Measurements from ENCODE around the gene ZG16B. TPM values are rescaled to one million over a fixed set of nuclear protein-coding genes. Genes with fewer than 3 reads are reported as not detected.

ZG16B gene
- total RNA-seq, 2 donors from 2014 or later = 37.1 to 268 TPM

DNA sequence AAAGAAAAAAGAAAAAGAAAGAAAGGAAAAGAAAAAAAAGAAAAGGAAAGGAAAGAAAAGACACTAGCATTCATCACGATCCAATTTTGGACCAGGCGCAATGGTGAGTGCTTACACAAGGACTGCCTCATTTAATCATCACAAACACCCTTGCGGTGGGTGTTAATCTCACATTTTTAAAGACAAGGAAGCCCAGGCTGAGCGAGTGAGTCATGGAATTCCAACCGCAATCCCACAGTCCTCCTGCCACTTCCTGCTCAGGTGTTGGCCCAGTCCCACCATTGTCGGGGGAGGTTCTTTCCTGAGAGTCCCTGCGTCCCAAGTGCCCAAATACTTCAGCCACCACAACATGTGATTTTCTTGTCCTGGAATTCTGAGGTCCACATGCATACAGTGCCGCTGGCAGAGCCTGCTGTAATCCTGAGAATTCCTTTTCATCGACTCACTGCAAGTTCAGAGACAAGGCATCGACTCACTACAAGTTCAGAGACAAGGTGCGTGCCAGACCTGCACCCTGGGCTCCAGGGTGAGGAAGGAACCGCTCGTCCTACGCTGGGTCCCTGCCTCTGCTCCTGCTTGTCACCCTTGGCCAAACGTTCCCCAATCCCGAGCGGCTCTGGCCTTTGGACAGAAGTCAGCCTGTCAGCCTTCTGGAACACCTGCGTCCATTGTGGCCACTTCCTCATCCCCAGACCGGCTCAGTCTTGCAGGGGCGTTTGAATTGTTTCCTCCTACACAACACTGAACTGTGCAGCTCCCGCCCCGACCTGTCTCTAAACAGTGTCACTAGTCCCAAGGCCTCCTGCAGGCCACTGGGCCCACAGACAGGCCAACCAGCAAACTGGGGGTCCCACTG is 5.8 kb downstream of the ZG16B start:
- Histone ChIP-seq H3K36me3 (no peaks in the 10 kb centered on the region), H3K9me3 (no peaks in the 10 kb centered on the region), H3K4me3 (no peak overlapping the region), H3K27ac (peak overlapping the region; percentile 46 to 65), H3K27me3 (replicated peaks; ENCODE audit: insufficient read depth) (no peaks in the 10 kb centered on the region), H3K4me1 (replicated peaks) (no peaks in the 10 kb centered on the region)
- WGBS = 32% methylated on average over 22 of the region's 22 CpGs
- peak; percentile 74 for DNase-seq (ENCODE audit: low spot score)
- TF ChIP-seq, protein P1, sequence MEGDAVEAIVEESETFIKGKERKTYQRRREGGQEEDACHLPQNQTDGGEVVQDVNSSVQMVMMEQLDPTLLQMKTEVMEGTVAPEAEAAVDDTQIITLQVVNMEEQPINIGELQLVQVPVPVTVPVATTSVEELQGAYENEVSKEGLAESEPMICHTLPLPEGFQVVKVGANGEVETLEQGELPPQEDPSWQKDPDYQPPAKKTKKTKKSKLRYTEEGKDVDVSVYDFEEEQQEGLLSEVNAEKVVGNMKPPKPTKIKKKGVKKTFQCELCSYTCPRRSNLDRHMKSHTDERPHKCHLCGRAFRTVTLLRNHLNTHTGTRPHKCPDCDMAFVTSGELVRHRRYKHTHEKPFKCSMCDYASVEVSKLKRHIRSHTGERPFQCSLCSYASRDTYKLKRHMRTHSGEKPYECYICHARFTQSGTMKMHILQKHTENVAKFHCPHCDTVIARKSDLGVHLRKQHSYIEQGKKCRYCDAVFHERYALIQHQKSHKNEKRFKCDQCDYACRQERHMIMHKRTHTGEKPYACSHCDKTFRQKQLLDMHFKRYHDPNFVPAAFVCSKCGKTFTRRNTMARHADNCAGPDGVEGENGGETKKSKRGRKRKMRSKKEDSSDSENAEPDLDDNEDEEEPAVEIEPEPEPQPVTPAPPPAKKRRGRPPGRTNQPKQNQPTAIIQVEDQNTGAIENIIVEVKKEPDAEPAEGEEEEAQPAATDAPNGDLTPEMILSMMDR (IDR thresholded peaks at IDR 0.05) = no peak
- TF ChIP-seq POLR2A (IDR thresholded peaks at IDR 0.05) (no peak), POLR2AphosphoS5 (IDR thresholded peaks at IDR 0.05) (peak; percentile 76)
- intact Hi-C loops (cut with DNase I) = no loop called here

DNA sequence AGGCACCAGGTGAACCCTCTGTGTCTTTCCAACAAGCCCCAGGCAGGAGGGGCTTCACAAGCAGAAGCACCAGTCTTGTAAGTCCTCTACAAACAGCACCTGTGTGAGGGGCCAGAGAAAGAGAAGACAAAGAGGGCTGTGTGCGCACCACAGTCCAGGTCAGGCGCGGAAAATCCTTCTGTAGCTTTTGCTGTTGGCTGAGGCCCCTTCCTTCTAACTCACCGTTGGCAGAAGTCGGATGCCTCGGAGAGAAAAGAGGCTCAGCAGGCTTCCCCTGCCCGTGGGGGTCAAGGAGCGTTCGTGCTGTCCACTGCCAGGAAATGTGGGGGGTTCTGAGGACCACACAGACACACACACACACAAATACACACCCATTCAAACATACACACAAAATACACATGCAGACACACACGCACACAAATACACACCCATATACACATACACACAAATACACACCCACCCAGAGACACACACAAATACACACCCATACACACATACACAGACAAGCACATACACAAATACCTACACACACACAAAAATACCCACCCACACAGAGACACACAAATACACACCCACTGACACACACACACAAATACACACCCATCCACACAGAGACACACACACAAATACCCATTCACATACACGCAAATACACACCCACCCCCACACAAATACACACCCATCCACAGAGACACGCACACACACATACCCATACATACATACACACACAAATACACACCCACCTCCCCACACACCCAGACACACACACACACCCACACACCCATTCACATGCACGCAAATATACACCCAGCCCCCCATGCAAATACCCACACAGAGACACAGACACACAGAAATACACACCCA is 6.8 kb downstream of the ZG16B start:
- Histone ChIP-seq H3K4me3 (no peak overlapping the region), H3K27ac (peak overlapping the region; percentile 46 to 65)
- WGBS = 44% methylated on average over 13 of the region's 13 CpGs

DNA sequence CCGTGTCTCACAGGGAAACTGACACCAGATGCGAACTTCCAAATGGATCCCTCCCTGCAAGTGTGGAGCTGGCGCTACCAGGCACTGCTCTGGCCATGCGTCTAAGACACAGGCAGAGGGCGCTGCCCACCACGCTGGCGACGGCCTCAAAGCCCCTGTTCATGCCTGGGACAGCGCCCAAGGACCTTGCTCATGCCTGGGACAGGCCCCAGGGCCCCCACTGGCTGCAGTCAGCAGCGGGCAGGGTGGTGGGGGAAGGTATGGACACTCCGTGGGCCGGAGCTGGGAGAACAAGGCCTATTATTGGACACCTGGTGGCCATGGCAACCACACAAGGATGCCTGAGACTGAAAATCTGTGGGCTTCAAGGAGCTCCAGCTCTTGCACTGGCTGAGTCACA is 8.8 kb downstream of the ZG16B start:
- no peaks in the 10 kb centered on the region for H3K27me3 ChIP-seq (replicated peaks; ENCODE audit: insufficient read depth)
- 4% methylated on average over 12 of the region's 12 CpGs for WGBS

More for the DNA sequence above, 6.8 kb downstream of the ZG16B start:
- TF ChIP-seq POLR2AphosphoS5 (IDR thresholded peaks at IDR 0.05) (no peak), POLR2A (IDR thresholded peaks at IDR 0.05) (no peak)
- TF ChIP-seq, protein P1 (IDR thresholded peaks at IDR 0.05) = no peak
- DNase-seq (ENCODE audit: low spot score) = no peak
- Histone ChIP-seq H3K9me3 (no peaks in the 10 kb centered on the region), H3K27me3 (replicated peaks; ENCODE audit: insufficient read depth) (no peaks in the 10 kb centered on the region), H3K4me1 (replicated peaks) (no peaks in the 10 kb centered on the region), H3K36me3 (no peaks in the 10 kb centered on the region)
- intact Hi-C loops (cut with DNase I) = no loop called here

DNA sequence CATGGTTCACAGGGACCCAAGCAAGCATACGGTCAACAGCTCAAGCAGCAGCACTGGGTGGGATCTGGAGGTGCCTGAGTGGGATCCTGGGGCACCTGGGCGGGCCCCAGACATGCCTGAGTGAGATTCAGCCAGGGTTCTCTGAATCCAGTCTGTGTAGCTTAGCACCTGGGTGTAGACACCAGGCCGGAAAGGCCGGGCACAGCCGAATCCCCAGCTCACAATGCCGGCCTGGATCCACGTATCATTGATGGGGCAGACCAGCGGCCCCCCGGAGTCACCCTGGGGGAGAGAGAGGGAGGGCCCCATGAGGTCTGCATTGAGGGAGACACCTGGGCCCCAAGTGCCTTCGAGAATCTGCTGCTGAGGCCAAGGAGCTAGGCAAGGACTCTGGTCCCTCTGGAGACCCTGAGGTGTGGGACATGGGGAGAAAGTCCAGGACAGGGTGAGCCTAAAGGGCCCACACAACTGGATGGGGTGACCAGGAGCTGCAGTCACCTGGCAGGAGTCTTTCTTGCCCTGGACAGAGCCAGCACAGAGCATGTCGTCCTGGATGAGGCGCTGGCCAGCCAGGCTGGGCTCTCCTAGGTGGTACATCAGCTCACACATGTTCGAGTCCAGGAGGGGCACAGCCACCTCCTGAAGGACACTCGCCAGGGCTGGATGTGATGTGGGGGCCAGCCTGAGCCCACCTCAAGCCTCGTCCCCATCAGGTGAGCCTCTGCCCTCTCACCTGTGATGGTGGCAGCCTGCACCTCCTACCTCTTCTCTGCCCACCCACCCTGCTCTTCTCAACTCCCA is 9.7 kb downstream of the ZG16B start:
- H3K4me1 ChIP-seq (replicated peaks) = no peaks in the 10 kb centered on the region
- no peaks in the 10 kb centered on the region for H3K36me3 ChIP-seq
- TF ChIP-seq POLR2A (IDR thresholded peaks at IDR 0.05) (no peak), POLR2AphosphoS5 (IDR thresholded peaks at IDR 0.05) (no peak)
- TF ChIP-seq, protein P1 (IDR thresholded peaks at IDR 0.05) = no peak
- intact Hi-C loops (cut with DNase I) = no loop called here
- H3K4me3 ChIP-seq = no peak overlapping the region
- H3K27ac ChIP-seq = no peak overlapping the region
- 93% methylated on average over 15 of the region's 15 CpGs for WGBS
- no peaks in the 10 kb centered on the region for H3K27me3 ChIP-seq (replicated peaks; ENCODE audit: insufficient read depth)
- no peak for DNase-seq (ENCODE audit: low spot score)
- H3K9me3 ChIP-seq = no peaks in the 10 kb centered on the region

More for the DNA sequence above, 8.8 kb downstream of the ZG16B start:
- H3K9me3 ChIP-seq = no peaks in the 10 kb centered on the region
- no peaks in the 10 kb centered on the region for H3K36me3 ChIP-seq
- H3K4me3 ChIP-seq = no peak overlapping the region
- no peak overlapping the region for H3K27ac ChIP-seq
- no peak for TF ChIP-seq POLR2AphosphoS5 (IDR thresholded peaks at IDR 0.05)
- TF ChIP-seq, protein P1 (IDR thresholded peaks at IDR 0.05) = peak in 3 of 4 experiments; percentile 59 to 92 (median 87)
- intact Hi-C loops (cut with DNase I) = no loop called here
- DNase-seq (ENCODE audit: low spot score) = peak; percentile 56
- H3K4me1 ChIP-seq (replicated peaks) = no peaks in the 10 kb centered on the region

All from prostate gland (tissue), 2 donors.